K562 (cell line): ENCODE measurements around the gene RNGTT. TPM values are rescaled to one million over a fixed set of nuclear protein-coding genes. Genes with fewer than 3 reads are reported as not detected.

Experiments used
- ATAC-seq: fragments of 200-7000 bp; cut with Tn5 transposase; 3 replicates; pipeline ENCODE4 v1.9.1; 2020; ENCODE audit warnings: moderate library complexity
- BruUV-seq: library from RNA; stranded (reverse); fragments of 400-500 nt; replicated peaks from 2 replicates; lab custom pipeline; 2021; lab: Mats Ljungman, UMichigan
- CTCF ChIA-PET: fragments of 300-600 bp; formaldehyde crosslinking; extraction: SDS; loops from one replicate; lab custom pipeline; 2021; ENCODE audit warnings: low intra/inter-chr PET ratio; lab: Yijun Ruan, JAX
- POLR2A ChIA-PET: fragments of 300-600, 350-650 bp; sonication (Branson Sonifier 250); formaldehyde crosslinking; extraction: SDS; loops from one replicate; lab custom pipeline; 2021; ENCODE audit warnings: antibody characterized with exemption, inconsistent platforms; lab: Yijun Ruan, JAX
- DNase-seq, 4 experiments: peaks; one replicate each; pipeline versions ENCODE4 v3.0.0 to v3.0.0-alpha.2; 2011 to 2018; ENCODE audit warnings: low spot score in 3 of 4, mixed read lengths in 3 of 4; ENCODE audit errors: extremely low read depth in 1 of 4
- FAIRE-seq: peaks from 2 replicates; lab custom pipeline; 2011; peaks lifted over from hg19 to GRCh38; lab: Jason Lieb, UNC
- H2AFZ ChIP-seq: 2 replicates; pipeline ENCODE4 v1.6.0; 2011; ENCODE audit warnings: low read depth, low read length, control low read depth, inconsistent platforms
- H3K27ac ChIP-seq: fragments of 200-600 bp; 3 replicates; pipeline ENCODE4 v1.8.0; 2011; ENCODE audit warnings: low read depth, mild to moderate bottlenecking, control low read depth, inconsistent platforms, low read length, moderate library complexity, mixed read lengths; ENCODE audit errors: extremely low read depth
- H3K27me3 ChIP-seq, 2 experiments: fragments of 300-600 bp in 1 of 2; 2 replicates in 1 of 2; 3 replicates in 1 of 2; pipeline versions ENCODE4 v1.6.0 to v1.8.0; 2011; ENCODE audit warnings: inconsistent platforms in 2 of 2, low read length in 2 of 2, mild to moderate bottlenecking in 1 of 2, mixed read lengths in 1 of 2, moderate library complexity in 1 of 2; ENCODE audit not compliant: control insufficient read depth in 2 of 2, insufficient read depth in 2 of 2
- H3K36me3 ChIP-seq: fragments of 300-600 bp; 3 replicates; pipeline ENCODE4 v1.8.0; 2011; ENCODE audit warnings: mild to moderate bottlenecking, low read length, inconsistent platforms; ENCODE audit not compliant: control insufficient read depth, insufficient read depth
- H3K4me1 ChIP-seq, 2 experiments: fragments of 200-600 bp in 1 of 2; replicated peaks in 1 of 2; 2 replicates in 1 of 2; 3 replicates in 1 of 2; pipeline versions ENCODE4 v1.5.1 to v1.8.0; 2011; ENCODE audit warnings: inconsistent platforms in 2 of 2, low read length in 2 of 2, mild to moderate bottlenecking in 1 of 2, mixed read lengths in 1 of 2, moderate library complexity in 1 of 2; ENCODE audit not compliant: control insufficient read depth in 2 of 2, insufficient read depth in 2 of 2
- H3K4me2 ChIP-seq: 2 replicates; pipeline ENCODE4 v1.6.1; 2011; ENCODE audit warnings: low read length, control low read depth, inconsistent platforms, mixed read lengths; ENCODE audit not compliant: insufficient read depth
- H3K4me3 ChIP-seq: fragments of 200-600 bp; sonication (generic), shearing (Covaris generic); 2 replicates; pipeline ENCODE4 v1.5.1; 2016; ENCODE audit warnings: control low read depth, inconsistent platforms
- H3K79me2 ChIP-seq: fragments of 200-600 bp; 3 replicates; pipeline ENCODE4 v1.8.0; 2011; ENCODE audit warnings: low read length, inconsistent platforms; ENCODE audit not compliant: control insufficient read depth, insufficient read depth
- H3K9ac ChIP-seq, 2 experiments: 2 replicates each; pipeline versions ENCODE4 v1.6.0 to v1.6.1; 2011; ENCODE audit warnings: low read depth in 2 of 2, low read length in 2 of 2, control low read depth in 1 of 2, inconsistent platforms in 1 of 2, mild to moderate bottlenecking in 1 of 2, mixed read lengths in 1 of 2; ENCODE audit not compliant: insufficient read depth in 1 of 2
- H3K9me1 ChIP-seq: one replicate; pipeline ENCODE4 v1.6.0; 2011; ENCODE audit warnings: inconsistent platforms, mild to moderate bottlenecking, low read length, moderate library complexity; ENCODE audit not compliant: control insufficient read depth, insufficient read depth
- H3K9me3 ChIP-seq: replicated peaks from 2 replicates; pipeline ENCODE4 v1.5.1; 2011; ENCODE audit warnings: low read depth, low read length, inconsistent platforms; ENCODE audit not compliant: control insufficient read depth, insufficient read depth
- H4K20me1 ChIP-seq: replicated peaks from 2 replicates; pipeline ENCODE4 v1.6.1; 2011; ENCODE audit warnings: low read length, inconsistent platforms, mixed read lengths; ENCODE audit not compliant: control insufficient read depth, insufficient read depth
- DIDO1 ChIP-seq: fragments of 450-650 bp; IDR thresholded peaks from 2 replicates; pipeline ENCODE4 v1.6.1; 2016; ENCODE audit warnings: low read depth, missing biosample characterization, missing genetic modification characterization
- MEF2D ChIP-seq: conservative IDR thresholded peaks from 2 replicates; pipeline ENCODE4 v1.6.1; 2016; ENCODE audit warnings: low read depth, missing genetic modification characterization, missing compliant biosample characterization
- MYNN ChIP-seq, 2 experiments: sonication (generic); formaldehyde crosslinking in 1 of 2; IDR thresholded peaks; 2 replicates each; pipeline versions ENCODE4 v1.5.0 to v1.6.1; 2016 to 2020; ENCODE audit warnings: antibody characterized with exemption in 1 of 2, missing genetic modification reagents in 1 of 2
- NR1H2 ChIP-seq: sonication (generic); formaldehyde crosslinking; IDR thresholded peaks from 2 replicates; pipeline ENCODE4 v1.4.0; 2020; ENCODE audit warnings: mild to moderate bottlenecking, missing genetic modification reagents
- NR2C1 ChIP-seq, 2 experiments: fragments of 450-650 bp; IDR thresholded peaks; 2 replicates each; pipeline ENCODE4 v1.6.1; 2017; ENCODE audit warnings: mild to moderate bottlenecking in 2 of 2, antibody characterized with exemption in 1 of 2, inconsistent platforms in 1 of 2, missing compliant biosample characterization in 1 of 2, missing genetic modification characterization in 1 of 2
- POLR2B ChIP-seq: fragments of 450-650 bp; IDR thresholded peaks from 2 replicates; pipeline ENCODE4 v1.6.1; 2018; ENCODE audit warnings: low read depth; ENCODE audit not compliant: partially characterized antibody
- SMARCA4 ChIP-seq: fragments of 450-650 bp; IDR thresholded peaks from 2 replicates; pipeline ENCODE4 v1.6.1; 2016
- ZNF778 ChIP-seq: fragments of 450-650 bp; formaldehyde crosslinking; IDR thresholded peaks from 2 replicates; pipeline ENCODE4 v1.4.0; 2020; ENCODE audit warnings: mild to moderate bottlenecking, moderate library complexity
- in situ Hi-C: fragments of 300-500 bp; cut with MboI; formaldehyde crosslinking; loops from 4 replicates; pipeline ENCODE4 v1.15.0; 2018; ENCODE audit warnings: inconsistent platforms, mixed read lengths
- intact Hi-C: fragments of 100-400 bp; cut with micrococcal nuclease; formaldehyde crosslinking; loops from 2 replicates; pipeline ENCODE4 v1.14.2; 2022
- polyA plus RNA-seq, 8 experiments: library from polyadenylated mRNA; depleted of rRNA in 4 of 8; stranded (reverse) in 5 of 8; unstranded in 3 of 8; fragments of >200 nt; fragmentation: Nextera tagmentation in 2 of 8; fragmentation: Illumina TruSeq in 1 of 8; extraction: Ambion mirVana in 2 of 8; extraction: Trizol in 1 of 8; gene quantifications; 2 replicates each; pipeline versions ENCODE4 v1.2.1 to v1.2.3, GENCODE V29; 2011 to 2014; ENCODE audit warnings: inconsistent platforms in 1 of 8, missing spikeins in 1 of 8
- total RNA-seq, 7 experiments: library from RNA; depleted of rRNA in 6 of 7; stranded (reverse); fragments of >200 nt in 6 of 7; fragmentation: Illumina TruSeq in 2 of 7; extraction: Trizol in 2 of 7; gene quantifications; 2 replicates each; pipeline versions ENCODE4 v1.2.1 to v1.2.3, GENCODE V29; 2011 to 2021; ENCODE audit warnings: low replicate concordance in 1 of 7
- TF ChIP-seq, protein P1 (sequence below): fragments of 450-650 bp; IDR thresholded peaks from 2 replicates; pipeline ENCODE4 v1.6.1; 2016; ENCODE audit warnings: missing biosample characterization, missing genetic modification characterization

Gene RNGTT
- total and polyA plus RNA-seq, 9 of the 15 experiments (the other 6 are each of a cell fraction or from before 2014, with no cell fraction given) = 6.1 to 31.7 (median 19.5) TPM

GRCh38 chr6:88636871-88637270, 326.5 kb downstream of the RNGTT start:
- ATAC-seq (no peak), DNase-seq (no peak), FAIRE-seq (no peak)
- CTCF ChIA-PET = no interaction called here
- no peaks in the 10 kb centered on the region for H3K9me1 ChIP-seq
- no peaks in the 10 kb centered on the region for H3K79me2 ChIP-seq
- no TSS peak for BruUV-seq
- no peak overlapping the region for H3K4me3 ChIP-seq
- POLR2A ChIA-PET = no interaction called here
- no peak overlapping the region for H3K4me2 ChIP-seq
- H3K9me3 ChIP-seq = no peaks in the 10 kb centered on the region
- H2AFZ ChIP-seq = no peak overlapping the region
- no peaks in the 10 kb centered on the region for H4K20me1 ChIP-seq
- no peak for TF ChIP-seq ZNF778
- TF ChIP-seq MEF2D (tag) = no peak
- TF ChIP-seq NR2C1 (IDR thresholded peaks at IDR 0.05) = no peak
- no peak for TF ChIP-seq NR2C1 (tag; IDR thresholded peaks at IDR 0.05)
- no peak for TF ChIP-seq DIDO1 (tag)
- no peak for TF ChIP-seq MYNN (IDR thresholded peaks at IDR 0.05)
- no peak for TF ChIP-seq MYNN (CRISPR knock-in tag; IDR thresholded peaks at IDR 0.05)
- TF ChIP-seq POLR2B = no peak
- TF ChIP-seq NR1H2 (CRISPR knock-in tag) = no peak
- no peak for TF ChIP-seq SMARCA4
- TF ChIP-seq, protein P1, sequence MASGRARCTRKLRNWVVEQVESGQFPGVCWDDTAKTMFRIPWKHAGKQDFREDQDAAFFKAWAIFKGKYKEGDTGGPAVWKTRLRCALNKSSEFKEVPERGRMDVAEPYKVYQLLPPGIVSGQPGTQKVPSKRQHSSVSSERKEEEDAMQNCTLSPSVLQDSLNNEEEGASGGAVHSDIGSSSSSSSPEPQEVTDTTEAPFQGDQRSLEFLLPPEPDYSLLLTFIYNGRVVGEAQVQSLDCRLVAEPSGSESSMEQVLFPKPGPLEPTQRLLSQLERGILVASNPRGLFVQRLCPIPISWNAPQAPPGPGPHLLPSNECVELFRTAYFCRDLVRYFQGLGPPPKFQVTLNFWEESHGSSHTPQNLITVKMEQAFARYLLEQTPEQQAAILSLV (tag) = no peak
- H3K4me1 ChIP-seq = no peaks in the 10 kb centered on the region
- H3K27ac ChIP-seq = no peak overlapping the region
- no peaks in the 10 kb centered on the region for H3K27me3 ChIP-seq
- no peaks in the 10 kb centered on the region for H3K36me3 ChIP-seq
- intact Hi-C loops = no loop called here
- in situ Hi-C loops = no loop called here
- H3K9ac ChIP-seq = no peak overlapping the region
